Activated CD4-positive, alpha-beta T cell treated with anti-CD3 and anti-CD28 coated beads, Interleukin-2, amount 10 ng/mL, durations not matched to agents 24 days and 14 days (primary cell): ENCODE measurements around the gene SHB. TPM values are rescaled to one million over a fixed set of nuclear protein-coding genes. Genes with fewer than 3 reads are reported as not detected.
"Not testable (repeated sequence)": the region's sequence is repeated elsewhere in the genome, so short reads cannot be mapped to it uniquely, and the experiment has no call there.

Experiments
- DNase-seq: peaks from one replicate; pipeline ENCODE4 v3.0.0; 2022
- H3K27ac Mint-ChIP-seq: one replicate; pipeline ENCODE4 v1.8.0; 2022; ENCODE audit warnings: mild to moderate bottlenecking, mixed read lengths
- H3K27me3 Mint-ChIP-seq: one replicate; pipeline ENCODE4 v1.8.0; 2022; ENCODE audit warnings: mixed read lengths
- H3K36me3 Mint-ChIP-seq: one replicate; pipeline ENCODE4 v1.8.0; 2022; ENCODE audit warnings: low read depth, mild to moderate bottlenecking, mixed read lengths
- H3K4me1 Mint-ChIP-seq: one replicate; pipeline ENCODE4 v1.8.0; 2021; ENCODE audit warnings: mixed read lengths
- H3K4me3 Mint-ChIP-seq: one replicate; pipeline ENCODE4 v1.8.0; 2022; ENCODE audit warnings: mild to moderate bottlenecking, moderate library complexity, mixed read lengths
- H3K9me3 Mint-ChIP-seq: one replicate; pipeline ENCODE4 v1.8.0; 2021; ENCODE audit warnings: mixed read lengths
- intact Hi-C: fragments of 100-400 bp; cut with micrococcal nuclease; formaldehyde crosslinking; loops from one replicate; pipeline ENCODE4 v1.15.1; 2023
- total RNA-seq: library from RNA; stranded (reverse); gene quantifications from 2 replicates; pipeline ENCODE4 v1.2.3, GENCODE V29; 2022

SHB gene
- total RNA-seq, 1 donor from 2014 or later, result 2.1 TPM

- Mint-ChIP-seq H3K9me3 (no peaks in the 10 kb centered on the region), H3K4me3 (no peak overlapping the region), H3K27me3 (no peaks in the 10 kb centered on the region), H3K27ac (no peak overlapping the region), H3K4me1 (peaks cover 3% of the 10 kb centered on the region), H3K36me3 (no peaks in the 10 kb centered on the region)
- no peak for DNase-seq
- intact Hi-C loops, result no loop called here
Observed at GRCh38 chr9:37917801-37918664, 151.0 kb downstream of the SHB start.

- Mint-ChIP-seq H3K27ac (no peak overlapping the region), H3K4me1 (peaks cover 3% of the 10 kb centered on the region), H3K9me3 (no peaks in the 10 kb centered on the region), H3K36me3 (no peaks in the 10 kb centered on the region), H3K4me3 (no peak overlapping the region), H3K27me3 (no peaks in the 10 kb centered on the region)
- DNase-seq, result no peak
- intact Hi-C loops, result no loop called here
Observed at GRCh38 chr9:37917313-37917731, 151.7 kb downstream of the SHB start.

- intact Hi-C loops, result no loop called here
- H3K27me3 Mint-ChIP-seq, result no peaks in the 10 kb centered on the region
- H3K4me1 Mint-ChIP-seq, result peaks cover 3% of the 10 kb centered on the region
- no peaks in the 10 kb centered on the region for H3K36me3 Mint-ChIP-seq
- no peaks in the 10 kb centered on the region for H3K9me3 Mint-ChIP-seq
- H3K4me3 Mint-ChIP-seq, result no peak overlapping the region
- no peak for DNase-seq
- no peak overlapping the region for H3K27ac Mint-ChIP-seq
Observed at GRCh38 chr9:37916471-37917312, 152.3 kb downstream of the SHB start.

GRCh38 chr9:37915911-37916470, 153.0 kb downstream of the SHB start:
- no peaks in the 10 kb centered on the region for H3K27me3 Mint-ChIP-seq
- H3K9me3 Mint-ChIP-seq, result no peaks in the 10 kb centered on the region
- no peaks in the 10 kb centered on the region for H3K36me3 Mint-ChIP-seq
- H3K4me1 Mint-ChIP-seq, result peaks cover 3% of the 10 kb centered on the region
- H3K4me3 Mint-ChIP-seq, result no peak overlapping the region
- H3K27ac Mint-ChIP-seq, result no peak overlapping the region
- no peak for DNase-seq
- intact Hi-C loops, result no loop called here

- intact Hi-C loops, result no loop called here
- no peak overlapping the region for H3K4me3 Mint-ChIP-seq
- H3K4me1 Mint-ChIP-seq, result peaks cover 3% of the 10 kb centered on the region
- DNase-seq, result no peak
- no peaks in the 10 kb centered on the region for H3K27me3 Mint-ChIP-seq
- no peaks in the 10 kb centered on the region for H3K9me3 Mint-ChIP-seq
- no peaks in the 10 kb centered on the region for H3K36me3 Mint-ChIP-seq
- H3K27ac Mint-ChIP-seq, result no peak overlapping the region
Observed at GRCh38 chr9:37914701-37915358, 154.2 kb downstream of the SHB start.

GRCh38 chr9:37914154-37914551, 154.9 kb downstream of the SHB start:
- H3K27ac Mint-ChIP-seq, result no peak overlapping the region
- intact Hi-C loops, result no loop called here
- H3K4me1 Mint-ChIP-seq, result peaks cover 3% of the 10 kb centered on the region
- no peaks in the 10 kb centered on the region for H3K36me3 Mint-ChIP-seq
- no peaks in the 10 kb centered on the region for H3K9me3 Mint-ChIP-seq
- H3K4me3 Mint-ChIP-seq, result no peak overlapping the region
- DNase-seq, result no peak
- no peaks in the 10 kb centered on the region for H3K27me3 Mint-ChIP-seq

DNA sequence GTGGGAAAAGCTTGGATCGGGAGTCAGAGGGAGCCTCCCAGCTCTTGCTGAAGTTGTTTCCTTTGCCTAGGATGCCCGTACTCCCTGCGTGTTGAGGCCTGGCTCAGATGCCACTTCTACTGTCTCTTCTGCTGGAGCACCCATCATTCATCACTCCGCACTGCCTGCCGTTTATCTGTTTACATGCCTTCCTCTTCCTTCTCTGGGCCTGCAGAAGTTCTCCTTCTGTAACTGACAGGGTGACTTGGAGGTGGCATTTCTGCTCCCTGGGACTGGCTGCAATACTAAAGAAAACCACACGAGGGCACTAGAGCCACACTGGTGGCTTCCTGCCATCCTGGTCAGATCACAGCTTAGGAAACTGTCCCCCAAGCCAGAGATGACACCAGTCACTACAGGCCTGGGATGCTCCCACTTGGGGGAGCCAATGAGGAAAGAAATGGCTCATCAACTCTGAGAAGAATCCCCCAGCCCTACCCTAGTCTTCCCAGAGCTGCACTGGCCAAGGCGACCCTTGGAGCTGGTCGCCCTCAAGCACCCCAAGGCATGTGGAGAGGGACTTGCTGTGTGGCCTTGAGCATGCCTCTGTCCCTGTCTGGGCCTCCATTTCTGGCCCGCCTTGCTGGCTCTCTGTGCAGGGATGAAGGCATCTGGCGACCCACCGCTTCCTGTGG, 155.4 kb downstream of the SHB start:
- Mint-ChIP-seq H3K4me1 (peaks cover 5% of the 10 kb centered on the region), H3K9me3 (no peaks in the 10 kb centered on the region), H3K27ac (no peak overlapping the region), H3K4me3 (no peak overlapping the region), H3K27me3 (no peaks in the 10 kb centered on the region), H3K36me3 (no peaks in the 10 kb centered on the region)
- DNase-seq, result peak; percentile 95
- intact Hi-C loops, result loop anchor here (1.0 to 2.0 kb wide), 5 partner anchors 19 to 450 kb away; partner anchors contain the start of gene SHB

GRCh38 chr9:37911271-37911681, 157.8 kb downstream of the SHB start:
- intact Hi-C loops, result no loop called here
- no peak for DNase-seq
- Mint-ChIP-seq H3K4me3 (no peak overlapping the region), H3K27me3 (peaks cover 3% of the 10 kb centered on the region), H3K36me3 (no peaks in the 10 kb centered on the region), H3K9me3 (no peaks in the 10 kb centered on the region), H3K27ac (no peak overlapping the region), H3K4me1 (peaks cover 5% of the 10 kb centered on the region)

- H3K27ac Mint-ChIP-seq, result no peak overlapping the region
- no peak for DNase-seq
- H3K27me3 Mint-ChIP-seq, result peaks cover 9% of the 10 kb centered on the region
- H3K9me3 Mint-ChIP-seq, result no peaks in the 10 kb centered on the region
- intact Hi-C loops, result no loop called here
- peaks cover 5% of the 10 kb centered on the region for H3K4me1 Mint-ChIP-seq
- no peaks in the 10 kb centered on the region for H3K36me3 Mint-ChIP-seq
- no peak overlapping the region for H3K4me3 Mint-ChIP-seq
Observed at GRCh38 chr9:37910271-37910670, 158.8 kb downstream of the SHB start.

GRCh38 chr9:37909836-37910235, 159.2 kb downstream of the SHB start:
- not testable (repeated sequence) for H3K27me3 Mint-ChIP-seq, H3K4me3 Mint-ChIP-seq, H3K27ac Mint-ChIP-seq, H3K4me1 Mint-ChIP-seq, DNase-seq, H3K36me3 Mint-ChIP-seq, H3K9me3 Mint-ChIP-seq
- intact Hi-C loops, result loop anchor here (10.0 kb wide), 1 partner anchor 485 kb away; the partner anchor contains the start of gene ALDH1B1

DNA sequence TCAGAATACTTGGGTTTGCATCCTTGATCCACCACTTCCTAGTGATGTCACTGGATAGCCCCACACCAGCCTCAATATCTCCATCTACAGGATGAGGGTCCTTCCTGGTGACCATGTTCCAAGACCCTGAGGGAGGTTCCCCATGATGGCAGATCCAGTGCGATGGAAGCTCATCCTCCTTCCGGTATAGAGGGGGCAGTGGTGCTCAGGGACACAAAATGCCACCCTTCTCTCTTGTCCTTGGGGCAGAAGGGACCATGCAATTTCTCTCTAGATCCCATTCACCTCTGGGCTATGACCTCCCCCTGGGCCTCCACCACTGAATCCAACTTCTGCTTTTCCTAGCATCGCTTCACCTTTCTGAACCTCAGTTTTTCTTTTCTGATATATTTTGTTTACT, 159.7 kb downstream of the SHB start:
- Mint-ChIP-seq H3K36me3 (no peaks in the 10 kb centered on the region), H3K27me3 (peaks cover 9% of the 10 kb centered on the region), H3K27ac (no peak overlapping the region), H3K4me3 (no peak overlapping the region), H3K4me1 (peaks cover 9% of the 10 kb centered on the region), H3K9me3 (no peaks in the 10 kb centered on the region)
- intact Hi-C loops, result loop anchor here (10.0 kb wide), 1 partner anchor 485 kb away; the partner anchor contains the start of gene ALDH1B1
- no peak for DNase-seq

DNA sequence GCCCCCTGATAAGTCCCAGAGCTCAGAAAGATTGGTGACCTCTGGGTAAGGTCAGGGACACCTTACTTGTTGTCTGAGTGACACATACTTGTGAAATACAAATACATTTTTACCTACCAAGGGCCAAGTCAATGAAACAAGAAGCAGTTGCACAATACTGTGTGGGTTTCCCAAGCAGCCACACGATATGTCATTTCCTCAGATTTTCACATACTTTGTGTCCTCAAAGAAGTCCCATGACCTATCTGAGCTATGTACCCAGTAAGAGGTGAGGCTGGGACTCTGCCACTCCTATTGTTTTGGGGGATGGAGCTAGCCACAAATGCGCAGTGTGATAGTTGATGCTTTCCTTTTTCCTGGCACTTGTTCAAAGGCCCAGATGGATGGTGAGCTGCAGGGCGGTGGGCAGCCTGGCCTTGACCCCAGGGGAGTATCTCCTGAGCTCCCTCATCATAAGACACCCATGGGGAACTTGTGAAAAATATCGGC, 160.3 kb downstream of the SHB start:
- Mint-ChIP-seq H3K4me1 (peaks cover 9% of the 10 kb centered on the region), H3K36me3 (no peaks in the 10 kb centered on the region), H3K27ac (no peak overlapping the region), H3K27me3 (peaks cover 9% of the 10 kb centered on the region), H3K4me3 (no peak overlapping the region), H3K9me3 (no peaks in the 10 kb centered on the region)
- DNase-seq, result no peak
- intact Hi-C loops, result loop anchor here (10.0 kb wide), 1 partner anchor 486 kb away; the partner anchor contains the start of gene ALDH1B1

DNA sequence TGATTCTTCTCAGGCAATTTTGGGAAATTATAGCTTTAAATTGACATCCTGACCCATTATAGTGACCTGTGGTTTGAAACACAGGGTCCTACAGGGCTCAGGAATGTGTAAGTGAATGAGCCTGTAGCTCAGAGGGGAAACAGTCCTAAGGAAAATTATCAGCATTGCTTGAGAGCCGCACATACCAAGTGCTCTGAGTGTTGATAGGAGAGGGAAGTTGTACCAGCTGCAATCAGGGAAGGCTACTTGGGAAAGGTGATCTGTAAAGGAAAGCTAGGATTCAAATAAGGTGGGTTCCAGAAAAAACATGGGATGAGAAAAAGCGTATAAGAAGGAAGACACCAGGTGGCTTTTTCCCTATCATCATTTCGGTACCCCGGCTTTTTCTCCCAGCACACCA, 160.7 kb downstream of the SHB start:
- intact Hi-C loops, result loop anchor here (10.0 kb wide), 1 partner anchor 487 kb away; the partner anchor contains the start of gene ALDH1B1

More for the DNA sequence above, 160.7 kb downstream of the SHB start:
- Mint-ChIP-seq H3K4me1 (peaks cover 6% of the 10 kb centered on the region), H3K4me3 (no peak overlapping the region), H3K27ac (no peak overlapping the region), H3K27me3 (peaks cover 9% of the 10 kb centered on the region), H3K9me3 (no peaks in the 10 kb centered on the region), H3K36me3 (no peaks in the 10 kb centered on the region)
- DNase-seq, result no peak
